WTC11 (cell line): Measurements from ENCODE around the gene SLC2A9.

ENCODE experiments used
- E2F4 ChIP-seq: sonication (generic); formaldehyde crosslinking; IDR thresholded peaks from 2 replicates; pipeline ENCODE4 v1.8.1; 2022; ENCODE audit warnings: low read depth, mild to moderate bottlenecking, moderate library complexity, missing genetic modification reagents, borderline replicate concordance
- ELF4 ChIP-seq: sonication (generic); formaldehyde crosslinking; IDR thresholded peaks from 2 replicates; pipeline ENCODE4 v1.8.1; 2022; ENCODE audit warnings: low read depth, mild to moderate bottlenecking, moderate library complexity, missing genetic modification reagents
- FOXJ3 ChIP-seq: sonication (generic); formaldehyde crosslinking; IDR thresholded peaks from 2 replicates; pipeline ENCODE4 v1.9.0; 2021; ENCODE audit warnings: missing genetic modification reagents, mild to moderate bottlenecking, borderline replicate concordance
- KAT7 ChIP-seq: sonication (generic); formaldehyde crosslinking; IDR thresholded peaks from 2 replicates; pipeline ENCODE4 v1.8.1; 2023; ENCODE audit warnings: missing genetic modification reagents, mild to moderate bottlenecking, borderline replicate concordance
- MAX ChIP-seq: sonication (generic); formaldehyde crosslinking; IDR thresholded peaks from 2 replicates; pipeline ENCODE4 v1.8.0; 2022; ENCODE audit warnings: mild to moderate bottlenecking, missing genetic modification reagents
- PREB ChIP-seq: sonication (generic); formaldehyde crosslinking; IDR thresholded peaks from 2 replicates; pipeline ENCODE4 v1.8.1; 2022; ENCODE audit warnings: mild to moderate bottlenecking, missing genetic modification reagents, moderate library complexity, borderline replicate concordance
- RORB ChIP-seq: fragments of 250-450 bp; sonication (Bioruptor Pico); IDR thresholded peaks from 2 replicates; pipeline ENCODE4 v1.9.0; 2021; ENCODE audit warnings: mild to moderate bottlenecking
- TF ChIP-seq, protein P1 (sequence below): fragments of 200-600 bp; IDR thresholded peaks from 2 replicates; pipeline ENCODE4 v1.8.0; 2022; ENCODE audit warnings: antibody characterized with exemption
- TF ChIP-seq, protein P2 (sequence below): sonication (generic); formaldehyde crosslinking; IDR thresholded peaks from 2 replicates; pipeline ENCODE4 v1.8.0; 2022; ENCODE audit warnings: mild to moderate bottlenecking, missing genetic modification reagents
- TF ChIP-seq, protein P3 (sequence below): sonication (generic); formaldehyde crosslinking; IDR thresholded peaks from 2 replicates; pipeline ENCODE4 v1.8.0; 2022; ENCODE audit warnings: mild to moderate bottlenecking, missing genetic modification reagents

DNA sequence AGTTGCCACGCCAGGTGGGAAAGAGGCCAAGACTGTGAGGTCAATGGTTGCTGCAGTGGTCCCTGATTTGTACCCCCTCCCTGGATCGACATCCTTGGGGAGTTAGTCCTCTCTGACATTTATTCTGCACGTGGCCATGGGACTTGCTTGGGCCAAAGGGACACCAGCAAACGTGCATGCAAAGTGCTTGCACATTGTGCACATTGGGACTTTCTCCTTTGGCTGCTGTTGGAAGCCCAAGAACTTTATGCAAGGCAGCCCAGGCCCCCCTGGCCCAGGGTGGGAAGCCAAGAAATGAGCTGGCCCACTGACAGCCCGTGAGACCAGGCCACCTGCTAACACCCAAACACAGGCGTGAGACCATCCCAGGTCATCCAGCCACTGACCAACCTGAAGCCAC is 38.1 kb downstream of the SLC2A9 start:
- TF ChIP-seq, protein P1, sequence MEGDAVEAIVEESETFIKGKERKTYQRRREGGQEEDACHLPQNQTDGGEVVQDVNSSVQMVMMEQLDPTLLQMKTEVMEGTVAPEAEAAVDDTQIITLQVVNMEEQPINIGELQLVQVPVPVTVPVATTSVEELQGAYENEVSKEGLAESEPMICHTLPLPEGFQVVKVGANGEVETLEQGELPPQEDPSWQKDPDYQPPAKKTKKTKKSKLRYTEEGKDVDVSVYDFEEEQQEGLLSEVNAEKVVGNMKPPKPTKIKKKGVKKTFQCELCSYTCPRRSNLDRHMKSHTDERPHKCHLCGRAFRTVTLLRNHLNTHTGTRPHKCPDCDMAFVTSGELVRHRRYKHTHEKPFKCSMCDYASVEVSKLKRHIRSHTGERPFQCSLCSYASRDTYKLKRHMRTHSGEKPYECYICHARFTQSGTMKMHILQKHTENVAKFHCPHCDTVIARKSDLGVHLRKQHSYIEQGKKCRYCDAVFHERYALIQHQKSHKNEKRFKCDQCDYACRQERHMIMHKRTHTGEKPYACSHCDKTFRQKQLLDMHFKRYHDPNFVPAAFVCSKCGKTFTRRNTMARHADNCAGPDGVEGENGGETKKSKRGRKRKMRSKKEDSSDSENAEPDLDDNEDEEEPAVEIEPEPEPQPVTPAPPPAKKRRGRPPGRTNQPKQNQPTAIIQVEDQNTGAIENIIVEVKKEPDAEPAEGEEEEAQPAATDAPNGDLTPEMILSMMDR: no peak
- TF ChIP-seq, protein P2, sequence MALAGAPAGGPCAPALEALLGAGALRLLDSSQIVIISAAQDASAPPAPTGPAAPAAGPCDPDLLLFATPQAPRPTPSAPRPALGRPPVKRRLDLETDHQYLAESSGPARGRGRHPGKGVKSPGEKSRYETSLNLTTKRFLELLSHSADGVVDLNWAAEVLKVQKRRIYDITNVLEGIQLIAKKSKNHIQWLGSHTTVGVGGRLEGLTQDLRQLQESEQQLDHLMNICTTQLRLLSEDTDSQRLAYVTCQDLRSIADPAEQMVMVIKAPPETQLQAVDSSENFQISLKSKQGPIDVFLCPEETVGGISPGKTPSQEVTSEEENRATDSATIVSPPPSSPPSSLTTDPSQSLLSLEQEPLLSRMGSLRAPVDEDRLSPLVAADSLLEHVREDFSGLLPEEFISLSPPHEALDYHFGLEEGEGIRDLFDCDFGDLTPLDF (CRISPR knock-in tag): no peak
- TF ChIP-seq ELF4 (no peak), E2F4 (CRISPR knock-in tag) (no peak), MAX (CRISPR knock-in tag) (no peak), FOXJ3 (CRISPR knock-in tag) (no peak), PREB (CRISPR knock-in tag) (no peak), RORB (CRISPR knock-in tag) (no peak), KAT7 (no peak)
- TF ChIP-seq, protein P3, sequence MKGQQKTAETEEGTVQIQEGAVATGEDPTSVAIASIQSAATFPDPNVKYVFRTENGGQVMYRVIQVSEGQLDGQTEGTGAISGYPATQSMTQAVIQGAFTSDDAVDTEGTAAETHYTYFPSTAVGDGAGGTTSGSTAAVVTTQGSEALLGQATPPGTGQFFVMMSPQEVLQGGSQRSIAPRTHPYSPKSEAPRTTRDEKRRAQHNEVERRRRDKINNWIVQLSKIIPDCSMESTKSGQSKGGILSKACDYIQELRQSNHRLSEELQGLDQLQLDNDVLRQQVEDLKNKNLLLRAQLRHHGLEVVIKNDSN: no peak
